ENCODE results near the gene MRO.

DNA sequence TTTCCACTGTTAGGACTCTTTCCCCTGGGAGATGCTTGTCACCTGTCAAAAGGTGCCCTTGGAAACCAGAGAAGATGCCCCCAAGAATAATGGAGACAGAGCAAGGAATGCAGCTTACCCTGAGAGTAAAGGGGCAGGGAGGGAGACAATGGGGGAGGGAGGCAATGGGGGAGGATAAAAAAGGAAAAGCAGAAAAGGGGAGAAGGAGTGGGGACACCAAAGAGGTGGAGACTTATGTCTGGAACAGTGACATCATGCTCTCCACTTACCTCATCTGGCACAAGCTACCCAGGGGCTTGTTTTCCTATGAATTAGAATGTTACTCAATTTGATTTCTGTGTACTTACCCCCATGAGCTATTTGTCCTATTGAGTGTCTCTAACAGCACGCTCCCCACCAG, 67.9 kb downstream of the MRO start:
- TF ChIP-seq, protein P1, sequence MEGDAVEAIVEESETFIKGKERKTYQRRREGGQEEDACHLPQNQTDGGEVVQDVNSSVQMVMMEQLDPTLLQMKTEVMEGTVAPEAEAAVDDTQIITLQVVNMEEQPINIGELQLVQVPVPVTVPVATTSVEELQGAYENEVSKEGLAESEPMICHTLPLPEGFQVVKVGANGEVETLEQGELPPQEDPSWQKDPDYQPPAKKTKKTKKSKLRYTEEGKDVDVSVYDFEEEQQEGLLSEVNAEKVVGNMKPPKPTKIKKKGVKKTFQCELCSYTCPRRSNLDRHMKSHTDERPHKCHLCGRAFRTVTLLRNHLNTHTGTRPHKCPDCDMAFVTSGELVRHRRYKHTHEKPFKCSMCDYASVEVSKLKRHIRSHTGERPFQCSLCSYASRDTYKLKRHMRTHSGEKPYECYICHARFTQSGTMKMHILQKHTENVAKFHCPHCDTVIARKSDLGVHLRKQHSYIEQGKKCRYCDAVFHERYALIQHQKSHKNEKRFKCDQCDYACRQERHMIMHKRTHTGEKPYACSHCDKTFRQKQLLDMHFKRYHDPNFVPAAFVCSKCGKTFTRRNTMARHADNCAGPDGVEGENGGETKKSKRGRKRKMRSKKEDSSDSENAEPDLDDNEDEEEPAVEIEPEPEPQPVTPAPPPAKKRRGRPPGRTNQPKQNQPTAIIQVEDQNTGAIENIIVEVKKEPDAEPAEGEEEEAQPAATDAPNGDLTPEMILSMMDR (IDR thresholded peaks at IDR 0.05 in 4 of 5, conservative IDR thresholded peaks at IDR 0.05 in 1 of 5): no peak
- TF ChIP-seq POLR2A (IDR thresholded peaks at IDR 0.05): no peak
